GM12878 (cell line): Measurements from ENCODE around the gene HINT3. TPM values are rescaled to one million over a fixed set of nuclear protein-coding genes. Genes with fewer than 3 reads are reported as not detected.
A peak's percentile ranks its signal among the peaks of the same experiment; 100 is the strongest.

ENCODE experiments used
- CEBPZ ChIP-seq: fragments of 150-350 bp; IDR thresholded peaks from 2 replicates; pipeline ENCODE4 v1.6.1; 2016; ENCODE audit warnings: low read depth, low read length
- CREM ChIP-seq: IDR thresholded peaks from 2 replicates; pipeline ENCODE4 v1.6.1; 2014; ENCODE audit warnings: antibody characterized with exemption, low read depth
- CTCF ChIP-seq, 3 experiments: IDR thresholded peaks in 2 of 3; conservative IDR thresholded peaks in 1 of 3; 2 replicates each; pipeline ENCODE4 v1.5.1; 2011; ENCODE audit warnings: low read depth in 3 of 3, low read length in 3 of 3, mild to moderate bottlenecking in 3 of 3, control low read depth in 2 of 3, moderate library complexity in 2 of 3, inconsistent platforms in 1 of 3, mixed read lengths in 1 of 3; ENCODE audit not compliant: control insufficient read depth in 2 of 3, insufficient read depth in 1 of 3; ENCODE audit errors: extremely low read depth in 1 of 3
- IRF5 ChIP-seq: fragments of 450-650 bp; IDR thresholded peaks from 2 replicates; pipeline ENCODE4 v1.6.1; 2017; ENCODE audit warnings: borderline replicate concordance
- MEF2B ChIP-seq: fragments of 450-650 bp; IDR thresholded peaks from 2 replicates; pipeline ENCODE4 v1.6.1; 2018; ENCODE audit warnings: mild to moderate bottlenecking, moderate library complexity; ENCODE audit not compliant: partially characterized antibody, poor library complexity, severe bottlenecking
- MTA2 ChIP-seq: fragments of 450-650 bp; IDR thresholded peaks from 2 replicates; pipeline ENCODE4 v1.6.1; 2016; ENCODE audit warnings: low read depth, mild to moderate bottlenecking, moderate library complexity
- MTA3 ChIP-seq: IDR thresholded peaks from 2 replicates; pipeline ENCODE4 v1.6.1; 2012; ENCODE audit warnings: low read length, inconsistent platforms, borderline replicate concordance
- PML ChIP-seq: IDR thresholded peaks from 2 replicates; pipeline ENCODE4 v1.6.1; 2012; ENCODE audit warnings: low read length, inconsistent platforms
- PRDM15 ChIP-seq: fragments of 450-650 bp; formaldehyde crosslinking; IDR thresholded peaks from 2 replicates; pipeline ENCODE4 v1.4.0; 2020; ENCODE audit warnings: mild to moderate bottlenecking, moderate library complexity
- RUNX3 ChIP-seq: IDR thresholded peaks from 2 replicates; pipeline ENCODE4 v1.6.1; 2012; ENCODE audit warnings: low read length, inconsistent platforms
- USF1 ChIP-seq: IDR thresholded peaks from 2 replicates; pipeline ENCODE4 v1.6.1; 2011; ENCODE audit warnings: borderline replicate concordance, low read depth, mild to moderate bottlenecking, moderate library complexity, mixed read lengths, low read length; ENCODE audit not compliant: insufficient read depth; ENCODE audit errors: extremely low read length
- ZNF384 ChIP-seq: IDR thresholded peaks from 2 replicates; pipeline ENCODE4 v1.6.1; 2012; ENCODE audit warnings: low read depth, mild to moderate bottlenecking, low read length, improper control_type of control experiment, borderline replicate concordance
- polyA plus RNA-seq, 11 experiments: library from polyadenylated mRNA; depleted of rRNA in 4 of 11; unstranded in 6 of 11; stranded (reverse) in 5 of 11; fragments of >200 nt; fragmentation: Nextera tagmentation in 4 of 11; fragmentation: Illumina TruSeq in 1 of 11; extraction: Ambion mirVana in 4 of 11; extraction: Trizol in 1 of 11; gene quantifications; 1 replicate in 1 of 11; 2 replicates in 10 of 11; pipeline versions ENCODE4 v1.2.1 to v1.2.3, GENCODE V29; 2011 to 2016; ENCODE audit warnings: inconsistent platforms in 2 of 11, missing spikeins in 2 of 11, low read depth in 1 of 11
- total RNA-seq, 4 experiments: library from RNA; depleted of rRNA in 3 of 4; stranded (reverse); fragments of >200 nt in 3 of 4; fragmentation: Illumina TruSeq in 1 of 4; extraction: Trizol in 1 of 4; gene quantifications; 2 replicates each; pipeline versions ENCODE4 v1.2.1 to v1.2.3, GENCODE V29; 2013 to 2021
- TF ChIP-seq, protein P1 (sequence below): fragments of 450-650 bp; IDR thresholded peaks from 2 replicates; pipeline ENCODE4 v1.6.1; 2018; ENCODE audit warnings: borderline replicate concordance, mild to moderate bottlenecking; ENCODE audit not compliant: partially characterized antibody

The HINT3 gene
- total and polyA plus RNA-seq, 10 of the 15 experiments (the other 5 are each of a cell fraction or from before 2014, with no cell fraction given): 0.72 to 9.1 (median 5.4) TPM

- no peak for TF ChIP-seq USF1
- TF ChIP-seq RUNX3: peak; percentile 93
- TF ChIP-seq MTA2: peak; percentile 57; the same call in 1 of the 2 replicates
- TF ChIP-seq MTA3: 0 out of 2 replicates have a peak, but pooled peaks have one; percentile 23
- TF ChIP-seq, protein P1, sequence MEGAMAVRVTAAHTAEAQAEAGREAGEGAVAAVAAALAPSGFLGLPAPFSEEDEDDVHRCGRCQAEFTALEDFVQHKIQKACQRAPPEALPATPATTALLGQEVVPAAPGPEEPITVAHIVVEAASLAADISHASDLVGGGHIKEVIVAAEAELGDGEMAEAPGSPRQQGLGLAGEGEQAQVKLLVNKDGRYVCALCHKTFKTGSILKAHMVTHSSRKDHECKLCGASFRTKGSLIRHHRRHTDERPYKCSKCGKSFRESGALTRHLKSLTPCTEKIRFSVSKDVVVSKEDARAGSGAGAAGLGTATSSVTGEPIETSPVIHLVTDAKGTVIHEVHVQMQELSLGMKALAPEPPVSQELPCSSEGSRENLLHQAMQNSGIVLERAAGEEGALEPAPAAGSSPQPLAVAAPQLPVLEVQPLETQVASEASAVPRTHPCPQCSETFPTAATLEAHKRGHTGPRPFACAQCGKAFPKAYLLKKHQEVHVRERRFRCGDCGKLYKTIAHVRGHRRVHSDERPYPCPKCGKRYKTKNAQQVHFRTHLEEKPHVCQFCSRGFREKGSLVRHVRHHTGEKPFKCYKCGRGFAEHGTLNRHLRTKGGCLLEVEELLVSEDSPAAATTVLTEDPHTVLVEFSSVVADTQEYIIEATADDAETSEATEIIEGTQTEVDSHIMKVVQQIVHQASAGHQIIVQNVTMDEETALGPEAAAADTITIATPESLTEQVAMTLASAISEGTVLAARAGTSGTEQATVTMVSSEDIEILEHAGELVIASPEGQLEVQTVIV: no peak
- TF ChIP-seq ZNF384: no peak
- TF ChIP-seq PRDM15 (CRISPR knock-in tag): no peak
- peak; percentile 43; the same call in 1 of the 2 replicates for TF ChIP-seq PML
- peak; percentile 92 for TF ChIP-seq CREM
- no peak for TF ChIP-seq CEBPZ
- no peak for TF ChIP-seq MEF2B
- TF ChIP-seq IRF5: no peak
- TF ChIP-seq CTCF (IDR thresholded peaks at IDR 0.05 in 2 of 3, conservative IDR thresholded peaks at IDR 0.05 in 1 of 3; ENCODE audit: control insufficient read depth in 2 of 3, extremely low read depth in 1 of 3, insufficient read depth in 1 of 3, low read depth in 3 of 3, low read length in 3 of 3): no peak
Observed at GRCh38 chr6:125931733-125932450, 24.7 kb upstream of the HINT3 start (continued).
